IMR-90 (cell line): Measurements from ENCODE around the gene RNPEPL1. TPM values are rescaled to one million over a fixed set of nuclear protein-coding genes. Genes with fewer than 3 reads are reported as not detected.

Source experiments
- ATAC-seq: fragments of 200-7000 bp; cut with Tn5 transposase; 2 replicates; pipeline ENCODE4 v1.9.1; 2020; ENCODE audit warnings: low read depth, mild to moderate bottlenecking, moderate library complexity
- BruUV-seq: library from RNA; stranded (reverse); fragments of 400-500 nt; replicated peaks from 2 replicates; lab custom pipeline; 2021; lab: Mats Ljungman, UMichigan
- CTCF ChIA-PET: fragments of 300-600 bp; formaldehyde crosslinking; extraction: SDS; loops from one replicate; lab custom pipeline; 2021; ENCODE audit warnings: antibody characterized with exemption; lab: Yijun Ruan, JAX
- POLR2A ChIA-PET: fragments of 300-600 bp; sonication (Branson Sonifier 250); formaldehyde crosslinking; loops from one replicate; lab custom pipeline; 2022; ENCODE audit warnings: antibody characterized with exemption; ENCODE audit not compliant: unreplicated experiment; lab: Charles Lee
- DNase-seq: peaks from one replicate; pipeline ENCODE4 v3.0.0; 2013
- H2AFZ ChIP-seq: replicated peaks from 2 replicates; pipeline ENCODE3; 2013; ENCODE audit warnings: low read length, mild to moderate bottlenecking; ENCODE audit not compliant: poor library complexity
- H2AK5ac ChIP-seq: 2 replicates; pipeline ENCODE4 v1.6.1; 2013; ENCODE audit warnings: low read depth, low read length, inconsistent platforms
- H2AK9ac ChIP-seq: replicated peaks from 2 replicates; pipeline ENCODE3; 2013; ENCODE audit warnings: mild to moderate bottlenecking, low read depth, low read length, moderate library complexity; ENCODE audit not compliant: poor library complexity
- H2BK120ac ChIP-seq: 2 replicates; pipeline ENCODE4 v1.6.1; 2013; ENCODE audit warnings: low read depth, low read length, inconsistent platforms
- H2BK15ac ChIP-seq: 3 replicates; pipeline ENCODE4 v1.6.1; 2013; ENCODE audit warnings: low read depth, low read length, inconsistent platforms
- H2BK20ac ChIP-seq: 2 replicates; pipeline ENCODE4 v1.6.1; 2013; ENCODE audit warnings: low read depth, mild to moderate bottlenecking, inconsistent platforms, low read length, moderate library complexity
- H2BK5ac ChIP-seq: 2 replicates; pipeline ENCODE4 v1.6.1; 2013; ENCODE audit warnings: mild to moderate bottlenecking, low read depth, low read length, inconsistent platforms; ENCODE audit not compliant: poor library complexity, severe bottlenecking
- H3K14ac ChIP-seq: replicated peaks from 2 replicates; pipeline ENCODE4 v1.6.1; 2013; ENCODE audit warnings: low read depth, low read length, inconsistent platforms
- H3K18ac ChIP-seq: 2 replicates; pipeline ENCODE4 v1.6.1; 2013; ENCODE audit warnings: low read depth, low read length, control low read depth
- H3K23ac ChIP-seq: 2 replicates; pipeline ENCODE4 v1.6.1; 2013; ENCODE audit warnings: low read depth, low read length, inconsistent platforms
- H3K27ac ChIP-seq: 2 replicates; pipeline ENCODE4 v1.5.1; 2013; ENCODE audit warnings: mild to moderate bottlenecking, control low read depth, low read length; ENCODE audit not compliant: insufficient read depth
- H3K27me3 ChIP-seq: 2 replicates; pipeline ENCODE4 v1.6.1; 2013; ENCODE audit warnings: low read length; ENCODE audit not compliant: control insufficient read depth, insufficient read depth
- H3K36me3 ChIP-seq: 2 replicates; pipeline ENCODE4 v1.6.1; 2013; ENCODE audit warnings: low read length, mixed read lengths; ENCODE audit not compliant: control insufficient read depth, insufficient read depth
- H3K4ac ChIP-seq: 2 replicates; pipeline ENCODE4 v1.6.1; 2013; ENCODE audit warnings: low read depth, low read length, inconsistent platforms
- H3K4me1 ChIP-seq: 2 replicates; pipeline ENCODE4 v1.6.1; 2013; ENCODE audit warnings: low read length, mixed read lengths; ENCODE audit not compliant: control insufficient read depth, insufficient read depth
- H3K4me2 ChIP-seq: 2 replicates; pipeline ENCODE4 v1.6.1; 2013; ENCODE audit warnings: low read depth, mild to moderate bottlenecking, control low read depth, low read length, moderate library complexity
- H3K4me3 ChIP-seq: 2 replicates; pipeline ENCODE4 v1.5.1; 2013; ENCODE audit warnings: low read depth, mild to moderate bottlenecking, control low read depth, low read length, moderate library complexity; ENCODE audit not compliant: insufficient read depth
- H3K56ac ChIP-seq: 2 replicates; pipeline ENCODE4 v1.6.1; 2013; ENCODE audit warnings: low read length, inconsistent platforms; ENCODE audit not compliant: insufficient read depth; ENCODE audit errors: extremely low read depth
- H3K79me1 ChIP-seq, 2 experiments: 2 replicates each; pipeline ENCODE4 v1.6.1; 2013; ENCODE audit warnings: low read length in 2 of 2, inconsistent platforms in 1 of 2, low read depth in 1 of 2
- H3K9ac ChIP-seq: 2 replicates; pipeline ENCODE4 v1.6.1; 2013; ENCODE audit warnings: low read depth, low read length, control low read depth
- H3K9me1 ChIP-seq: 2 replicates; pipeline ENCODE4 v1.6.1; 2013; ENCODE audit warnings: low read length, inconsistent platforms; ENCODE audit not compliant: insufficient read depth
- H3K9me3 ChIP-seq: 2 replicates; pipeline ENCODE4 v1.6.1; 2013; ENCODE audit warnings: low read length; ENCODE audit not compliant: control insufficient read depth, insufficient read depth
- H4K20me1 ChIP-seq: 2 replicates; pipeline ENCODE4 v1.6.1; 2013; ENCODE audit warnings: low read length, inconsistent platforms; ENCODE audit not compliant: insufficient read depth
- H4K5ac ChIP-seq: 2 replicates; pipeline ENCODE4 v1.6.1; 2013; ENCODE audit warnings: mild to moderate bottlenecking, low read depth, low read length, control low read depth
- H4K8ac ChIP-seq, 2 experiments: 2 replicates each; pipeline ENCODE4 v1.6.1; 2013; ENCODE audit warnings: low read depth in 2 of 2, low read length in 2 of 2, control low read depth in 1 of 2, inconsistent platforms in 1 of 2
- H4K91ac ChIP-seq: 2 replicates; pipeline ENCODE4 v1.6.1; 2013; ENCODE audit warnings: low read depth, low read length, inconsistent platforms; ENCODE audit not compliant: insufficient read depth
- BHLHE40 ChIP-seq: fragments of 150-350 bp; IDR thresholded peaks from 2 replicates; pipeline ENCODE4 v1.6.1; 2016; ENCODE audit warnings: mild to moderate bottlenecking, low read depth, low read length
- CEBPB ChIP-seq: IDR thresholded peaks from 2 replicates; pipeline ENCODE4 v1.6.1; 2012; ENCODE audit warnings: low read depth, low read length, improper control_type of control experiment
- CHD1 ChIP-seq: IDR thresholded peaks from 2 replicates; pipeline ENCODE4 v1.6.1; 2012; ENCODE audit warnings: low read depth, low read length, improper control_type of control experiment
- CTCF ChIP-seq: conservative IDR thresholded peaks from 2 replicates; pipeline ENCODE4 v1.5.1; 2012; ENCODE audit warnings: mild to moderate bottlenecking, low read depth, low read length, improper control_type of control experiment
- ELK1 ChIP-seq: fragments of 150-350 bp; IDR thresholded peaks from 2 replicates; pipeline ENCODE4 v1.6.1; 2016; ENCODE audit warnings: low read depth, mild to moderate bottlenecking, low read length, moderate library complexity, borderline replicate concordance
- FOS ChIP-seq: fragments of 150-350 bp; IDR thresholded peaks from 2 replicates; pipeline ENCODE4 v1.6.1; 2016; ENCODE audit warnings: low read depth, low read length
- MAFK ChIP-seq: IDR thresholded peaks from 2 replicates; pipeline ENCODE4 v1.6.1; 2012; ENCODE audit warnings: low read depth, low read length, improper control_type of control experiment
- MAZ ChIP-seq: IDR thresholded peaks from 2 replicates; pipeline ENCODE4 v1.6.1; 2012; ENCODE audit warnings: low read depth, mild to moderate bottlenecking, low read length, improper control_type of control experiment, moderate library complexity, borderline replicate concordance
- MXI1 ChIP-seq: IDR thresholded peaks from 2 replicates; pipeline ENCODE4 v1.6.1; 2012; ENCODE audit warnings: low read depth, mild to moderate bottlenecking, low read length, moderate library complexity, borderline replicate concordance
- NFE2L2 ChIP-seq: fragments of 150-350 bp; IDR thresholded peaks from 2 replicates; pipeline ENCODE4 v1.6.1; 2016; ENCODE audit warnings: low read depth, mild to moderate bottlenecking, low read length
- POLR2A ChIP-seq: IDR thresholded peaks from 2 replicates; pipeline ENCODE4 v1.6.1; 2012; ENCODE audit warnings: mild to moderate bottlenecking, low read depth, low read length
- RAD21 ChIP-seq: IDR thresholded peaks from 2 replicates; pipeline ENCODE4 v1.6.1; 2012; ENCODE audit warnings: low read length, improper control_type of control experiment
- RCOR1 ChIP-seq: IDR thresholded peaks from 2 replicates; pipeline ENCODE4 v1.6.1; 2012; ENCODE audit warnings: mild to moderate bottlenecking, low read length, improper control_type of control experiment; ENCODE audit not compliant: insufficient replicate concordance
- RFX5 ChIP-seq: IDR thresholded peaks from 2 replicates; pipeline ENCODE4 v1.8.0; 2012; ENCODE audit warnings: low read depth, mild to moderate bottlenecking, low read length, moderate library complexity
- SMC3 ChIP-seq: fragments of 150-350 bp; IDR thresholded peaks from 2 replicates; pipeline ENCODE4 v1.6.1; 2016; ENCODE audit warnings: low read depth, mild to moderate bottlenecking, antibody characterized with exemption, low read length, moderate library complexity
- USF2 ChIP-seq: fragments of 150-350 bp; IDR thresholded peaks from 2 replicates; pipeline ENCODE4 v1.6.1; 2017; ENCODE audit warnings: mild to moderate bottlenecking, antibody characterized with exemption, low read length, low read depth
- WGBS, 2 experiments: methylation state at CpG; one replicate each; pipeline versions ENCODE4 v1.1.5 to v1.1.7; 2013; ENCODE audit warnings: missing lambda C conversion rate in 2 of 2; ENCODE audit not compliant: insufficient read length in 1 of 2; ENCODE audit errors: extremely low coverage in 2 of 2; 5-methylcytosine and 5-hydroxymethylcytosine counted together
- dilution Hi-C: fragments of 300-500 bp; cut with HindIII; formaldehyde crosslinking; loops from one replicate; pipeline ENCODE4 v1.14.3; 2018; ENCODE audit warnings: low sequenced_read_pairs; ENCODE audit not compliant: unreplicated experiment
- in situ Hi-C: fragments of 300-500 bp; cut with MboI; formaldehyde crosslinking; loops from 3 replicates; pipeline ENCODE4 v1.14.3; 2019; ENCODE audit warnings: low sequenced_read_pairs, inconsistent platforms, mixed read lengths
- intact Hi-C: fragments of 100-400 bp; cut with micrococcal nuclease; formaldehyde crosslinking; loops from 2 replicates; pipeline ENCODE4 v1.10.0; 2022
- polyA plus RNA-seq, 3 experiments: library from polyadenylated mRNA; depleted of rRNA; stranded (reverse); fragments of >200 nt; gene quantifications; 2 replicates each; pipeline ENCODE4 v1.2.3, GENCODE V29; 2012; ENCODE audit warnings: low replicate concordance in 1 of 3
- total RNA-seq: library from RNA; depleted of rRNA; stranded (reverse); fragments of >200 nt; gene quantifications from 2 replicates; pipeline ENCODE4 v1.2.3, GENCODE V29; 2012

RNPEPL1 gene
- total and polyA plus RNA-seq, 2 of the 4 experiments (the other 2 are of a cell fraction), result 3.8 to 18.7 TPM

- POLR2A ChIA-PET, result no interaction called here
Observed at GRCh38 chr2:240603081-240603835, 35.0 kb downstream of the RNPEPL1 start.

More at GRCh38 chr2:240603081-240603835, 35.0 kb downstream of the RNPEPL1 start:
- no peaks in the 10 kb centered on the region; the same call in 1 of the 2 replicates for H3K9me1 ChIP-seq
- no peaks in the 10 kb centered on the region for H3K79me1 ChIP-seq
- H3K56ac ChIP-seq, result no peak overlapping the region
- dilution Hi-C loops (no loop called here), intact Hi-C loops (no loop called here), in situ Hi-C loops (no loop called here)
- no TSS peak for BruUV-seq
- CTCF ChIA-PET, result no interaction called here
- H3K4me2 ChIP-seq, result no peak overlapping the region
- no peaks in the 10 kb centered on the region for H3K27me3 ChIP-seq
- no peak overlapping the region for H4K8ac ChIP-seq
- no peaks in the 10 kb centered on the region for H3K9me3 ChIP-seq
- H3K9ac ChIP-seq, result no peak overlapping the region
- no peak overlapping the region for H3K14ac ChIP-seq
- peak overlapping the region; percentile 65 for H2AK9ac ChIP-seq
- ATAC-seq, result no peak
- no peak overlapping the region for H2BK15ac ChIP-seq
- no peaks in the 10 kb centered on the region for H4K20me1 ChIP-seq
- no peak overlapping the region for H2BK20ac ChIP-seq
- H3K18ac ChIP-seq, result no peak overlapping the region
- no peak overlapping the region for H3K4ac ChIP-seq
- no peaks in the 10 kb centered on the region for H3K4me1 ChIP-seq
- H2BK5ac ChIP-seq, result no peak overlapping the region
- H4K5ac ChIP-seq, result no peak overlapping the region
- WGBS, 2 experiments, result 93% methylated on average over 3 of the region's 22 CpGs; no CpG with 5 or more reads in 1 of the 2 experiments
- no peak for DNase-seq
- H3K23ac ChIP-seq, result no peak overlapping the region
- H2AFZ ChIP-seq, result no peak overlapping the region
- H2BK120ac ChIP-seq, result no peak overlapping the region
- H2AK5ac ChIP-seq, result no peak overlapping the region
- H3K4me3 ChIP-seq, result no peak overlapping the region
- peaks cover 14% of the 10 kb centered on the region for H3K36me3 ChIP-seq
- TF ChIP-seq SMC3 (no peak), RFX5 (no peak), MAFK (no peak), USF2 (no peak), FOS (no peak), CEBPB (no peak), CHD1 (no peak), MXI1 (no peak), BHLHE40 (no peak), CTCF (no peak), RAD21 (no peak), RCOR1 (no peak), ELK1 (no peak), MAZ (no peak), POLR2A (no peak), NFE2L2 (no peak)
- no peak overlapping the region for H3K27ac ChIP-seq
- no peak overlapping the region for H4K91ac ChIP-seq
